CD14-positive monocyte (primary cell): ENCODE results near the gene TMEM120B. TPM values are rescaled to one million over a fixed set of nuclear protein-coding genes. Genes with fewer than 3 reads are reported as not detected.
A peak's percentile ranks its signal among the peaks of the same experiment; 100 is the strongest.

Experiments used
- DNase-seq, 3 donors: peaks; one replicate each; pipeline ENCODE4 v3.0.0-alpha.2; 2011 to 2022
- H2AFZ ChIP-seq: 2 replicates; pipeline ENCODE4 v1.6.0; 2012; ENCODE audit warnings: mild to moderate bottlenecking, low read depth, low read length, inconsistent platforms; ENCODE audit not compliant: insufficient read depth, poor library complexity, severe bottlenecking
- H3K27ac ChIP-seq, 2 donors: 1 replicate in 1 of 2; 2 replicates in 1 of 2; pipeline ENCODE4 v1.5.1; 2012 to 2013; ENCODE audit warnings: low read length in 2 of 2, control low read depth in 1 of 2, inconsistent platforms in 1 of 2, low read depth in 1 of 2, mild to moderate bottlenecking in 1 of 2
- H3K27me3 ChIP-seq, 2 donors: one replicate each; pipeline versions ENCODE4 v1.6.0 to v1.6.1; 2011 to 2013; ENCODE audit warnings: low read length in 2 of 2; ENCODE audit not compliant: control insufficient read depth in 2 of 2, insufficient read depth in 2 of 2
- H3K36me3 ChIP-seq, 2 donors: replicated peaks in 1 of 2; 1 replicate in 1 of 2; 2 replicates in 1 of 2; pipeline versions ENCODE4 v1.5.1 to v1.6.1; 2012 to 2013; ENCODE audit warnings: low read length in 2 of 2, control low read depth in 1 of 2, inconsistent platforms in 1 of 2, mild to moderate bottlenecking in 1 of 2; ENCODE audit not compliant: insufficient read depth in 2 of 2, control insufficient read depth in 1 of 2
- H3K4me1 ChIP-seq, 2 donors: 1 replicate in 1 of 2; 2 replicates in 1 of 2; pipeline versions ENCODE4 v1.5.1 to v1.6.1; 2012 to 2013; ENCODE audit warnings: low read length in 2 of 2, control low read depth in 1 of 2, inconsistent platforms in 1 of 2, mild to moderate bottlenecking in 1 of 2, moderate library complexity in 1 of 2; ENCODE audit not compliant: insufficient read depth in 2 of 2, control insufficient read depth in 1 of 2
- H3K4me2 ChIP-seq: replicated peaks from 2 replicates; pipeline ENCODE3; 2012; ENCODE audit warnings: low read length, moderate library complexity, mild to moderate bottlenecking; ENCODE audit not compliant: poor library complexity, severe bottlenecking; ENCODE audit errors: extremely low read depth
- H3K4me3 ChIP-seq, 3 experiments: fragments of 200-600 bp in 1 of 3; sonication (generic) in 1 of 3; replicated peaks in 1 of 3; 1 replicate in 2 of 3; 2 replicates in 1 of 3; pipeline ENCODE4 v1.5.1; 2011 to 2013; ENCODE audit warnings: low read length in 3 of 3, mild to moderate bottlenecking in 3 of 3, control low read depth in 2 of 3, low read depth in 2 of 3, inconsistent platforms in 1 of 3, moderate library complexity in 1 of 3
- H3K79me2 ChIP-seq: 2 replicates; pipeline ENCODE4 v1.6.0; 2012; ENCODE audit warnings: mild to moderate bottlenecking, control low read depth, inconsistent platforms, low read length, moderate library complexity; ENCODE audit not compliant: insufficient read depth
- H3K9ac ChIP-seq: 2 replicates; pipeline ENCODE4 v1.6.0; 2017; ENCODE audit warnings: low read length, mild to moderate bottlenecking; ENCODE audit not compliant: insufficient read depth, poor library complexity, severe bottlenecking
- H3K9me3 ChIP-seq, 2 donors: replicated peaks in 1 of 2; 1 replicate in 1 of 2; 2 replicates in 1 of 2; pipeline versions ENCODE4 v1.5.1 to v1.6.1; 2012 to 2013; ENCODE audit warnings: low read length in 2 of 2, control low read depth in 1 of 2; ENCODE audit not compliant: control insufficient read depth in 1 of 2, insufficient read depth in 1 of 2
- H4K20me1 ChIP-seq: 2 replicates; pipeline ENCODE4 v1.6.0; 2012; ENCODE audit warnings: mild to moderate bottlenecking, low read length, control low read depth, moderate library complexity; ENCODE audit not compliant: insufficient read depth
- H3K27ac Mint-ChIP-seq, 7 donors: one replicate each; pipeline ENCODE4 v1.8.0; 2020; ENCODE audit warnings: mild to moderate bottlenecking in 7 of 7, mixed read lengths in 7 of 7, moderate library complexity in 6 of 7, inconsistent platforms in 2 of 7
- H3K27me3 Mint-ChIP-seq, 3 donors: one replicate each; pipeline ENCODE4 v1.8.0; 2021 to 2022; ENCODE audit warnings: low read depth in 3 of 3, mild to moderate bottlenecking in 3 of 3, mixed read lengths in 3 of 3, moderate library complexity in 3 of 3, inconsistent platforms in 1 of 3
- H3K36me3 Mint-ChIP-seq, 2 donors: one replicate each; pipeline ENCODE4 v1.8.0; 2020; ENCODE audit warnings: mixed read lengths in 2 of 2, inconsistent platforms in 1 of 2, mild to moderate bottlenecking in 1 of 2
- H3K4me1 Mint-ChIP-seq: one replicate; pipeline ENCODE4 v1.8.0; 2020; ENCODE audit warnings: mild to moderate bottlenecking, mixed read lengths
- H3K4me3 Mint-ChIP-seq, 2 donors: one replicate each; pipeline ENCODE4 v1.8.0; 2020; ENCODE audit warnings: mild to moderate bottlenecking in 2 of 2, mixed read lengths in 2 of 2, moderate library complexity in 1 of 2
- H3K9me3 Mint-ChIP-seq, 7 donors: one replicate each; pipeline ENCODE4 v1.8.0; 2020 to 2022; ENCODE audit warnings: mixed read lengths in 7 of 7, mild to moderate bottlenecking in 6 of 7, moderate library complexity in 6 of 7, inconsistent platforms in 2 of 7
- WGBS: methylation state at CpG from one replicate; pipeline ENCODE4 v1.1.5; 2013; ENCODE audit warnings: missing lambda C conversion rate; ENCODE audit not compliant: insufficient coverage; 5-methylcytosine and 5-hydroxymethylcytosine counted together
- intact Hi-C, 2 donors: fragments of 100-400 bp; cut with micrococcal nuclease; formaldehyde crosslinking; loops; one replicate each; pipeline versions ENCODE4 v1.15.0 to v1.15.1; 2023
- polyA plus RNA-seq, 3 donors: library from polyadenylated mRNA; depleted of rRNA in 1 of 3; unstranded in 2 of 3; stranded (reverse) in 1 of 3; fragments of 300-500 nt in 2 of 3; fragments of >200 nt in 1 of 3; fragmentation: Illumina TruSeq in 2 of 3; gene quantifications; 1 replicate in 2 of 3; 2 replicates in 1 of 3; pipeline ENCODE4 v1.2.3, GENCODE V29; 2012 to 2021
- TF ChIP-seq, protein P1 (sequence below): fragments of 200-600 bp; IDR thresholded peaks from one replicate; pipeline ENCODE4 v1.8.0; 2022; ENCODE audit warnings: antibody characterized with exemption, mild to moderate bottlenecking

TMEM120B gene
- polyA plus RNA-seq, 3 donors = 0.65 to 2.4 (median 1.1) TPM

GRCh38 chr12:121748218-121748570, 35.6 kb downstream of the TMEM120B start:
- Histone ChIP-seq H3K27ac (peak overlapping the region in 1 of 2 donors; percentile 31), H3K27me3 (no peaks in the 10 kb centered on the region), H3K9me3 (no peaks in the 10 kb centered on the region), H2AFZ (no peak overlapping the region), H4K20me1 (no peaks in the 10 kb centered on the region), H3K4me1 (no peaks in the 10 kb centered on the region), H3K4me3 (no peak overlapping the region), H3K4me2 (no peak overlapping the region), H3K79me2 (no peaks in the 10 kb centered on the region), H3K36me3 (peaks cover 0 to 3% of the 10 kb centered on the region in 2 donors), H3K9ac (no peak overlapping the region)
- intact Hi-C loops = no loop called here
- peaks cover 11% of the 10 kb centered on the region for H3K4me1 Mint-ChIP-seq
- no peaks in the 10 kb centered on the region for H3K36me3 Mint-ChIP-seq
- TF ChIP-seq, protein P1, sequence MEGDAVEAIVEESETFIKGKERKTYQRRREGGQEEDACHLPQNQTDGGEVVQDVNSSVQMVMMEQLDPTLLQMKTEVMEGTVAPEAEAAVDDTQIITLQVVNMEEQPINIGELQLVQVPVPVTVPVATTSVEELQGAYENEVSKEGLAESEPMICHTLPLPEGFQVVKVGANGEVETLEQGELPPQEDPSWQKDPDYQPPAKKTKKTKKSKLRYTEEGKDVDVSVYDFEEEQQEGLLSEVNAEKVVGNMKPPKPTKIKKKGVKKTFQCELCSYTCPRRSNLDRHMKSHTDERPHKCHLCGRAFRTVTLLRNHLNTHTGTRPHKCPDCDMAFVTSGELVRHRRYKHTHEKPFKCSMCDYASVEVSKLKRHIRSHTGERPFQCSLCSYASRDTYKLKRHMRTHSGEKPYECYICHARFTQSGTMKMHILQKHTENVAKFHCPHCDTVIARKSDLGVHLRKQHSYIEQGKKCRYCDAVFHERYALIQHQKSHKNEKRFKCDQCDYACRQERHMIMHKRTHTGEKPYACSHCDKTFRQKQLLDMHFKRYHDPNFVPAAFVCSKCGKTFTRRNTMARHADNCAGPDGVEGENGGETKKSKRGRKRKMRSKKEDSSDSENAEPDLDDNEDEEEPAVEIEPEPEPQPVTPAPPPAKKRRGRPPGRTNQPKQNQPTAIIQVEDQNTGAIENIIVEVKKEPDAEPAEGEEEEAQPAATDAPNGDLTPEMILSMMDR = no peak
- no peak overlapping the region for H3K4me3 Mint-ChIP-seq
- 89% methylated on average over 5 of the region's 13 CpGs for WGBS
- peaks cover 0 to 2% (median 0%) of the 10 kb centered on the region in 3 donors for H3K27me3 Mint-ChIP-seq
- no peak for DNase-seq
- H3K27ac Mint-ChIP-seq = peak overlapping the region in 1 of 7 donors; percentile 22
- no peaks in the 10 kb centered on the region for H3K9me3 Mint-ChIP-seq

DNA sequence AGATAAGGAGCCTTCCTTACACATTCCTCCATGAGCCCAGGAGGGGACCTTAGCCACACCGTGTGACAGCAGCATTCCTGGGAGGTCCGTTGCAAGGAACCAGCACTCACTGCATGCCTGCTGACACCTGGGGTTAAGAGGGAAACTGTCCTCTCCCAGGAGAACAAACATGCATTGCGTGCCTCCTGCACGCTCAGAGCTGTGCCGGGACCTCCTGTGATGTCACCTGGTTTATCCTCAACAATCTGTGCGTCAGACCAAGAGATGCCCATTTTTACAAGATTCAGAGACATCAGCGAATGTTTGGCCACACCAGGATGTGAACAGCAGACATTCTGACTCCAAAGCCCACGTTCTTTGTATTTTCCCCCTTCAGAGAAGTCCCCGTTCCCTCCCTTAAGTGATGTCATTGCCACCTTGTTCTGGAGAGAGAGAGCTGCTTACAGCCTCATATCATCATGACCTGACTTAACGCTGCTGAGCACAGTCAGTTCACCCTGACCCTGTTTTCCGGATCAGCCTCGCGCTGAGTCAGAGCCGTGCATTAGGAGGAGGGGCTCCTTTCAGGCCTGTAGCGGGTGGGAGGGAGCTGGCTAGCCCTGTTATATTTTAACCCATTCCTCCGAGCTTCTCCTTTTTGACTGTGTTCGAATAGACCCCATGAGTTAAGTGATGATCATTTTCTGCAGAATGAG, 36.2 kb downstream of the TMEM120B start:
- no peak overlapping the region for H3K4me2 ChIP-seq
- H3K9me3 ChIP-seq = no peaks in the 10 kb centered on the region
- Mint-ChIP-seq H3K36me3 (no peaks in the 10 kb centered on the region), H3K27me3 (peaks cover 0 to 2% (median 0%) of the 10 kb centered on the region in 3 donors), H3K9me3 (no peaks in the 10 kb centered on the region), H3K4me3 (no peak overlapping the region), H3K4me1 (peaks cover 11% of the 10 kb centered on the region), H3K27ac (peak overlapping the region in 2 of 7 donors; percentile 25 to 51)
- H3K4me3 ChIP-seq = no peak overlapping the region
- no peaks in the 10 kb centered on the region for H4K20me1 ChIP-seq
- no peaks in the 10 kb centered on the region for H3K79me2 ChIP-seq
- no peaks in the 10 kb centered on the region for H3K4me1 ChIP-seq
- no peaks in the 10 kb centered on the region for H3K27me3 ChIP-seq
- intact Hi-C loops = no loop called here
- no peak overlapping the region for H3K9ac ChIP-seq
- no peak overlapping the region for H2AFZ ChIP-seq
- WGBS = 59% methylated on average over 8 of the region's 17 CpGs
- peak; percentile 19 to 63 (median 33) for DNase-seq
- peak overlapping the region in 1 of 2 donors; percentile 31 for H3K27ac ChIP-seq
- TF ChIP-seq, protein P1 = no peak
- H3K36me3 ChIP-seq = peaks cover 0 to 3% of the 10 kb centered on the region in 2 donors
